ENCODE data around the gene SPOCK2.

SPOCK2 gene

DNA sequence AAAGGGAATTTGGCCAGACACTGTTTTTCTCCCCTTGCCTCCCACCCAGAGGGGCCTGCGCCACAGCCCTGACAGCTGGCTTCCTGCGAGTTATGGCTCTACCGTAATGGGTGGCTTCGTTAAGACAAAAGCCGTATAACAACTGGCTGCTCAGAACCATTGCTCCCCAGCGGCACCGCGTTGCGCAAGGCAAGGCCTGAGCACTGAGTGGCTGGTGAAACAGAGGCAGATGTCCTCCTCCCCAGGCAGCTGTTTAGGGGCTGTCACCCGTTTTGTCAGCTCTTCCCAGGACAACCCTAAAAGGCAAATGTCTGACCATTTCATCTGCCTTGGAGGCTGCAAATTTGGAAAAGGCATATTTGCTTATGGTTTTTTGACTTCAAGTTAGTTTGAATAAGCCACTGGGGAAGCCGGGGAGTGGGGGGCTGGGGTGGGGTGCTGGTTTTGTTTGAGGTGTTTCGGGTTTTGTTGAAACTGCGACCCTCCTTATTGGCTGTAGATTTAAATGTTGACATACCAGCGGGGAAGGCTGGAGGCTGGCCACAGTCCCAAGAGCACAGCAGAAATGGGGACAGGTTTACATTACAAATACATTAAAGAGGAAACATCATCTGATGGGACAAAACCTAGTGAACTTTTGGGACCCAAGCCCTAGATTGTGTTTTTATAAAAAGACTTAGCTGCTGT, 681 bp upstream of the SPOCK2 start:
- Mint-ChIP-seq H3K36me3 (ENCODE audit: low read depth) (peaks cover 17% of the 10 kb centered on the region), H3K4me3 (peak overlapping the region; percentile 89), H3K4me1 (peaks cover 55% of the 10 kb centered on the region), H3K27me3 (ENCODE audit: low read depth, poor library complexity) (peaks cover 48% of the 10 kb centered on the region), H3K27ac (no peak overlapping the region), H3K9me3 (no peaks in the 10 kb centered on the region)
- DNase-seq = peak; percentile 66
- TF ChIP-seq, protein P1, sequence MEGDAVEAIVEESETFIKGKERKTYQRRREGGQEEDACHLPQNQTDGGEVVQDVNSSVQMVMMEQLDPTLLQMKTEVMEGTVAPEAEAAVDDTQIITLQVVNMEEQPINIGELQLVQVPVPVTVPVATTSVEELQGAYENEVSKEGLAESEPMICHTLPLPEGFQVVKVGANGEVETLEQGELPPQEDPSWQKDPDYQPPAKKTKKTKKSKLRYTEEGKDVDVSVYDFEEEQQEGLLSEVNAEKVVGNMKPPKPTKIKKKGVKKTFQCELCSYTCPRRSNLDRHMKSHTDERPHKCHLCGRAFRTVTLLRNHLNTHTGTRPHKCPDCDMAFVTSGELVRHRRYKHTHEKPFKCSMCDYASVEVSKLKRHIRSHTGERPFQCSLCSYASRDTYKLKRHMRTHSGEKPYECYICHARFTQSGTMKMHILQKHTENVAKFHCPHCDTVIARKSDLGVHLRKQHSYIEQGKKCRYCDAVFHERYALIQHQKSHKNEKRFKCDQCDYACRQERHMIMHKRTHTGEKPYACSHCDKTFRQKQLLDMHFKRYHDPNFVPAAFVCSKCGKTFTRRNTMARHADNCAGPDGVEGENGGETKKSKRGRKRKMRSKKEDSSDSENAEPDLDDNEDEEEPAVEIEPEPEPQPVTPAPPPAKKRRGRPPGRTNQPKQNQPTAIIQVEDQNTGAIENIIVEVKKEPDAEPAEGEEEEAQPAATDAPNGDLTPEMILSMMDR (IDR thresholded peaks at IDR 0.05) = no peak

GRCh38 chr10:72087392-72087968, 871 bp downstream of the SPOCK2 start:
- H3K36me3 Mint-ChIP-seq (ENCODE audit: low read depth) = peaks cover 14% of the 10 kb centered on the region
- H3K9me3 Mint-ChIP-seq = no peaks in the 10 kb centered on the region
- peak; percentile 40 for DNase-seq
- H3K4me1 Mint-ChIP-seq = peaks cover 68% of the 10 kb centered on the region
- H3K27me3 Mint-ChIP-seq (ENCODE audit: low read depth, poor library complexity) = peaks cover 48% of the 10 kb centered on the region
- peak overlapping the region; percentile 90 for H3K4me3 Mint-ChIP-seq
- TF ChIP-seq, protein P1 (IDR thresholded peaks at IDR 0.05) = no peak
- H3K27ac Mint-ChIP-seq = no peak overlapping the region

DNA sequence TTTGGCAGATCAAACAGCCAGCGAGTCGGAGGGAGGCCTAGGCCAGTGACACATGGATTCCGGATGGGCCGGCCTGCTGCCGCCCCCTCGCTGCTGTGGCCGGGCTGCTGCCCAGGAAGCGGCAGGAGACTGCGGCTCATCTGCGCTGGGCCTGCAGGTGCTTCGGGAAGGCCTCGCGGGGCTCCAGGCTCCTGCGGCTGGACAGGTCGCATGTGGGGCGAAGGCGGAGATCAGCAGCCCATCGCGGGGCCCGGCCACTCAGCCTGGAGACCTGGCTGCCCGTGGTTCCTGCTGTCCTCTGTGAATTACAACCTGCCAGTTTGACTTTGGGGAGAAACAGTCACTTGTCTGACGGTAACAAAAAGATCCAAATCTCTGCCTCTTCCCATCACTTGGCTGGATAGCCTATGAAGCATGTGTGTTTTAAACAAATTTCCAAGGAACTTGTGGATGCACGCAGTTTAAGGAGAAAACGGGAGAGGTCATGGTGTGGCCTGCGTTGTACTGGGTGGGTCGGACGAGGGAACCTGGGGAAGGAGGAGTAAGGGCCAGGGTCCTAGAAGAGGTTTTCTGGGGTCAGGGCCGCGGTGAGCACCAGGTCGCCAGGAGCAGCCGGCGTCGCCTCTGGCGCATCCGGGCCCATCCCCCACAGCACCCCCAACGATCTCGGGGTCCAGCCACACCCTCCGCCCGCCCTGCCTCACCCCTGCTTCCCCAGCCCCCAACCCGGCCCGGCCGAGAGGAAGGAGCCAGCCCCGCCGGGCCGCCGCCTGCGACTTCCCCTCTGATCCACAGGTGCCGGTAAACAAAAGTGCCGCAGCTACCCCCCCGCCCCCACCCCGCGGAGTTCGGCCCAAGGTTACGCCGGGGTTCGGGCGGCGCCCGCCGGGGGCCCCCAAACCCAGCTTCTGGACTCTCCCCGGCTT, 1.6 kb downstream of the SPOCK2 start:
- H3K27ac Mint-ChIP-seq = no peak overlapping the region
- H3K9me3 Mint-ChIP-seq = no peaks in the 10 kb centered on the region
- DNase-seq = peak; percentile 51
- peak overlapping the region; percentile 90 for H3K4me3 Mint-ChIP-seq
- TF ChIP-seq, protein P1 (IDR thresholded peaks at IDR 0.05) = no peak
- H3K36me3 Mint-ChIP-seq (ENCODE audit: low read depth) = peaks cover 10% of the 10 kb centered on the region
- H3K27me3 Mint-ChIP-seq (ENCODE audit: low read depth, poor library complexity) = peaks cover 48% of the 10 kb centered on the region
- H3K4me1 Mint-ChIP-seq = peaks cover 69% of the 10 kb centered on the region

DNA sequence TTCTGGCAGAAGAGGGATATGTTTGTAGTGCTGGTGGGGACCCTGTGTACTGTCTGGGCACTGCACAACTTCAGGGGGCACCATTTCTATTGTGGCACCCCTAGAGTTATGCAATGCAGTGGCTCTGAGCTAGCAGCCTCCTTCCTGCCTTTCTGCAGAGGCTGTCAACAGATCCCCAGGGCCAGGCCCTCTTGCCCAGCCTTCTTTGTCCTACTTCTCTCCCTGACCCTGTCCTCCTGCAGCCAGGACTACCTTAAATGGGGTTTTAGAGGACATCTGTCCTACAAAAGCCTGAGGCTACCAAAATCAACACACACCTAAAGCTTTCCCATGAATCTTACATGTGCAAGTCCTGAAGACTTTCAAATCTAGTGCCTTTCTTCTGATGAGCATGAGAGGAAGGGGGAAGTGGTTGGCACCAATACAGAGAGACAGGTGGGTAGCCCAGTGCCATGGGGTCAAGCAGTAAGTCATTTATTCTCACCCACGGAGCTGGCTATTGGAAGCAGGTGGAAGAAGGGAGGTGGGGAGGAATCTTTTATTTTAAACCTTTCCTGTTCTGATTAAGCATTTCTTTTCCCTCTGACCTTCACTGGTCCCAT, 2.4 kb downstream of the SPOCK2 start:
- TF ChIP-seq, protein P1 (IDR thresholded peaks at IDR 0.05) = no peak
- Mint-ChIP-seq H3K27ac (no peak overlapping the region), H3K27me3 (ENCODE audit: low read depth, poor library complexity) (peaks cover 48% of the 10 kb centered on the region), H3K4me1 (peaks cover 76% of the 10 kb centered on the region), H3K36me3 (ENCODE audit: low read depth) (peaks cover 10% of the 10 kb centered on the region), H3K9me3 (no peaks in the 10 kb centered on the region), H3K4me3 (peak overlapping the region; percentile 90)
- no peak for DNase-seq

DNA sequence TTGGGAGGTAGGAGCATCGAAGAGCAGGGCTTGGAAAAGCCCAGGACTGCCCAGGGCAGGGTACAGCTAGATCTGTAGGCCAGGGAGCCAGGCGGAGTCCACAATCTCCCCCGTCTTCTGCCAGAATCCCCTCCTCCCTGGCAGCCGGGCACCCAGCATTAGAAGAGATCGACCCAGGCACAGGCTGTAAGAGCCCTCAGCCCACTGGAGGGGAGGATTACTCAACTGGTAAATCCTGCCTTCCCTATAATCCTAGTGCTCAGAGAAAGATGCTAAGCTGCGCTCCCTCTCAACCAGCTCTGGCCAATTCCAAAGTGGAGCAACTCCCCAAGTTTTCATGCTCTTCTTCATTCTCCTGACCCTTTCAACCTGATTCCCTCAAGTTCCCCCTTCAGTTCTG, 3.2 kb downstream of the SPOCK2 start:
- no peaks in the 10 kb centered on the region for H3K9me3 Mint-ChIP-seq
- TF ChIP-seq, protein P1 (IDR thresholded peaks at IDR 0.05) = no peak
- peak overlapping the region; percentile 3 for H3K4me3 Mint-ChIP-seq
- H3K27me3 Mint-ChIP-seq (ENCODE audit: low read depth, poor library complexity) = peaks cover 48% of the 10 kb centered on the region
- H3K36me3 Mint-ChIP-seq (ENCODE audit: low read depth) = peaks cover 10% of the 10 kb centered on the region
- no peak overlapping the region for H3K27ac Mint-ChIP-seq
- DNase-seq = no peak
- H3K4me1 Mint-ChIP-seq = peaks cover 81% of the 10 kb centered on the region
